ENCODE measurements around the gene TBC1D22A. TPM values are rescaled to one million over a fixed set of nuclear protein-coding genes. Genes with fewer than 3 reads are reported as not detected.

Gene TBC1D22A
- total and polyA plus RNA-seq, 9 of the 15 experiments (the other 6 are each of a cell fraction or from before 2014, with no cell fraction given), result 0.20 to 11.5 (median 5.2) TPM

GRCh38 chr22:46754110-46754799 lies 8.2 kb upstream of the TBC1D22A start (continued):
- peak; percentile 84 for TF ChIP-seq JUN (IDR thresholded peaks at IDR 0.05; ENCODE audit: borderline replicate concordance, low read depth, low read length)
- TF ChIP-seq JUN (CRISPR knock-in tag; IDR thresholded peaks at IDR 0.05; ENCODE audit: borderline replicate concordance), result 0 out of 2 replicates have a peak, but pooled peaks have one; percentile 58
- no peak for TF ChIP-seq ZNF224 (CRISPR knock-in tag; IDR thresholded peaks at IDR 0.05)
- TF ChIP-seq SIX5 (IDR thresholded peaks at IDR 0.05; ENCODE audit: borderline replicate concordance in 1 of 2, insufficient read depth in 1 of 2, low read depth in 1 of 2, low read length in 2 of 2), result no peak
- TF ChIP-seq PTTG1 (tag; IDR thresholded peaks at IDR 0.05; ENCODE audit: low read depth), result no peak
- no peak for TF ChIP-seq ZNF217 (CRISPR knock-in tag; IDR thresholded peaks at IDR 0.05)
- TF ChIP-seq NR2C1 (IDR thresholded peaks at IDR 0.05), result no peak
- TF ChIP-seq NR2C1 (tag; IDR thresholded peaks at IDR 0.05), result no peak
- no peak for TF ChIP-seq ZNF589 (CRISPR knock-in tag; IDR thresholded peaks at IDR 0.05; ENCODE audit: low read depth)
- peak; percentile 62 for TF ChIP-seq POLR2G (IDR thresholded peaks at IDR 0.05; ENCODE audit: low read depth, low read length)
- peak; percentile 94 for TF ChIP-seq SMAD4 (CRISPR knock-in tag; conservative IDR thresholded peaks at IDR 0.05)
- peak; percentile 45; the same call in 1 of the 2 replicates for TF ChIP-seq ZNF766 (CRISPR knock-in tag; conservative IDR thresholded peaks at IDR 0.05)
- peak; percentile 79; the same call in 1 of the 2 replicates for TF ChIP-seq ETV5 (CRISPR knock-in tag; IDR thresholded peaks at IDR 0.05; ENCODE audit: low read depth)
- no peak for TF ChIP-seq NR4A1 (CRISPR knock-in tag; IDR thresholded peaks at IDR 0.05)
- peak; percentile 54; the same call in 1 of the 2 replicates for TF ChIP-seq NR4A1 (tag; IDR thresholded peaks at IDR 0.05)
- TF ChIP-seq RUNX1 (IDR thresholded peaks at IDR 0.05; ENCODE audit: low read depth), result no peak
- no peak for TF ChIP-seq NFYB (IDR thresholded peaks at IDR 0.05; ENCODE audit: extremely low read depth, insufficient read length)
- no peak for TF ChIP-seq CBFB (CRISPR knock-in tag; IDR thresholded peaks at IDR 0.05)
- TF ChIP-seq FOXA3 (CRISPR knock-in tag; conservative IDR thresholded peaks at IDR 0.05 in 1 of 2, IDR thresholded peaks at IDR 0.05 in 1 of 2), result 0 out of 4 replicates have a peak, but pooled peaks of 1 of the 2 experiments have one; percentile 39
- no peak for TF ChIP-seq SNRNP70 (optimal IDR thresholded peaks at IDR 0.05; ENCODE audit: low read depth, low read length)
- TF ChIP-seq CHD4 (IDR thresholded peaks at IDR 0.05; ENCODE audit: insufficient read depth, insufficient replicate concordance, low read depth, low read length, poor library complexity, severe bottlenecking), result no peak
- TF ChIP-seq PCBP1 (IDR thresholded peaks at IDR 0.05; ENCODE audit: low read depth, low read length, poor library complexity, severe bottlenecking), result no peak
- TF ChIP-seq CXXC5 (CRISPR knock-in tag; IDR thresholded peaks at IDR 0.05), result peak; percentile 36
- peak; percentile 88 for TF ChIP-seq C11orf30 (IDR thresholded peaks at IDR 0.05; ENCODE audit: low read depth)
- TF ChIP-seq, protein P1, sequence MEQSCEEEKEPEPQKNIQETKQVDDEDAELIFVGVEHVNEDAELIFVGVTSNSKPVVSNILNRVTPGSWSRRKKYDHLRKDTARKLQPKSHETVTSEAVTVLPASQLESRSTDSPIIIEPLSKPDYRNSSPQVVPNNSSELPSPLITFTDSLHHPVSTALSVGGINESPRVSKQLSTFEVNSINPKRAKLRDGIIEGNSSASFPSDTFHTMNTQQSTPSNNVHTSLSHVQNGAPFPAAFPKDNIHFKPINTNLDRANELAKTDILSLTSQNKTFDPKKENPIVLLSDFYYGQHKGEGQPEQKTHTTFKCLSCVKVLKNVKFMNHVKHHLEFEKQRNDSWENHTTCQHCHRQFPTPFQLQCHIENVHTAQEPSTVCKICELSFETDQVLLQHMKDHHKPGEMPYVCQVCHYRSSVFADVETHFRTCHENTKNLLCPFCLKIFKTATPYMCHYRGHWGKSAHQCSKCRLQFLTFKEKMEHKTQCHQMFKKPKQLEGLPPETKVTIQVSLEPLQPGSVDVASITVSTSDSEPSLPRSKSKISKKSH (CRISPR knock-in tag; IDR thresholded peaks at IDR 0.05), result no peak
- TF ChIP-seq SP2 (IDR thresholded peaks at IDR 0.05; ENCODE audit: extremely low read depth, low read depth, low read length, poor library complexity, severe bottlenecking), result no peak

All from K562 (cell line).